ENCODE data around the gene TNS1.

TNS1 gene

GRCh38 chr2:217979151-217979811 is 23.5 kb downstream of the TNS1 start:
- no peak for DNase-seq

DNA sequence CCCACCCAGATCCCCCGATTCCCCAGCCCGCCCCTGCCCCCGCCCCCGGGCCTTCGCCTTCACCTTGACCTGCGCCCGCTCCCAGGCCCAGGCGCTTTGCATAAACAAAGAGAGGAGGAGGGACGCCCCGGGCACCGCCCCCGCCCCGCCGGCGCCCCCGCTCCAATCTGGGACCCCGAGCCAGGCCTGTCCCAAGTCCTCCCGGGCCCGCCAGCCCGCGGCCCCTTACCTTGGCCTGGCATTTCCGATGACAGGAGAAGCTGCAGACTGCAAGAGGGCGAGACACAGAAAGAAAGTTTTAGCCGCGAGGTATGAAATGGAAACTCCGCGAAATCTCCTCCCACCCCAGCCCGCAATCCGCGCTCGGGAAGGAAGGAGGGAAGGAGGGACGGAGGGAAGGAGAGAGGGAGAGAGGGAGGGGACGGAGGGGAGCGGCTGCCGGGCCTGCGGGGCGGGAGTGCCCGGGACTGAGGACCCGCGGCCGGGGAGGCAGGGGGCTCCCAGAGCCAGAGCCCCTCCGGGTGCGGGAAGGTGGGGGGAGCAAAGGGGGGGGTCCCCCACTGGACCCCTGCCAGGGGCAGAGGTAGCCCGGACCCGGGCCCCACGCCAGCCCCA is 24.2 kb downstream of the TNS1 start:
- DNase-seq, result no peak

DNA sequence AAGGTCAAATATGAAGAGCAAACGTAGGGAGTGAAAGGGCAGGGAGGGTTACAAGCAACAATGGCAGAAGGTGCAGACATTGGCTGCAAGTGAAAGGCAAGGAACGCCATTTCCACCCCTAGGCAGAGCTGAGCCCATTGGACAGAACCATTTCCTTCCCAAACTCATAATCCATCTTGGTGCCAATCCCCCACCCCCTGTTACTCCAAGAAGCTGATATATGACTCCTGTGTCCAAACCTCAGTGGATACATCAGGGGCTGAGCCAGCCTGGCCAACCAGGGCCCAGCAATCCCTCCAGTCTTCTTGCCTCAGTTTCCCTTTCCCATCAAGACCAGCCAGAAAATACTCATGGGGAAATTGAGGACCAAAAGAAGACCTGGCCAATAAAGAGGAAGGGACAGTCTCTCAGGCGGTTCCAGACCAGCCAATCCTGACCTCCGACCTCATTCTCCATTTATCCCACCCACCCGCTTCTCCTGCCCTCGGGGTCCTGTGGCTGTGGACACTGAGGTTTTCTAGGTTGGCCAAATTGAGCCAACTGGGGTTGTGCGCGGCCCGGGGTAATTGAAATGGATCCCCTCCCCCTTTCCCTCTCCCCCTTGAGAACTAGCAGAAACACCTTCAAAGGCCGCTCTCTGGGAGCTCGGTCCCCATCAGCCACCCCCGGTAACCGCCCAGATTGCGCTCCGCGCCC is 24.8 kb downstream of the TNS1 start:
- no peak for DNase-seq

GRCh38 chr2:217976301-217976700 is 26.5 kb downstream of the TNS1 start:
- DNase-seq, result no peak

DNA sequence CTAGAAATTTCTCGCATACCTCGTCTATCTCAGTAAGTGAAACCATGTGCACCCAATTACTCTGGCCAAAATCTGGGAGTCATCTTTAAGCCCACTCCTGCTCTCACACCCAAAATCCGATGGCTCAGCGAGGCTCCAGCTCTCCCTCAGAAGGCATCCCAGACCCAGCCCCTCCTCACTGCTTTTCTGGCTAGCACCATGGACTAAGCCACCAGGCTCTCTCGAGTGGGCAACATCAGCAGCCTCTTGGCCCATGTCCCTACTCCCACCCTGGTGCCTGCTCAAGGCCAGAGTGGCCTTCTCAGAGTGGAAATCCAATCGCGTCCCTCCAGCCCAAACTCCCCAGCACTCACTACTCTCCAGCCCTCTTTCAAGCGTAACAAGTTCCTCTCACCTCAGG is 27.2 kb downstream of the TNS1 start:
- no peak for DNase-seq

DNA sequence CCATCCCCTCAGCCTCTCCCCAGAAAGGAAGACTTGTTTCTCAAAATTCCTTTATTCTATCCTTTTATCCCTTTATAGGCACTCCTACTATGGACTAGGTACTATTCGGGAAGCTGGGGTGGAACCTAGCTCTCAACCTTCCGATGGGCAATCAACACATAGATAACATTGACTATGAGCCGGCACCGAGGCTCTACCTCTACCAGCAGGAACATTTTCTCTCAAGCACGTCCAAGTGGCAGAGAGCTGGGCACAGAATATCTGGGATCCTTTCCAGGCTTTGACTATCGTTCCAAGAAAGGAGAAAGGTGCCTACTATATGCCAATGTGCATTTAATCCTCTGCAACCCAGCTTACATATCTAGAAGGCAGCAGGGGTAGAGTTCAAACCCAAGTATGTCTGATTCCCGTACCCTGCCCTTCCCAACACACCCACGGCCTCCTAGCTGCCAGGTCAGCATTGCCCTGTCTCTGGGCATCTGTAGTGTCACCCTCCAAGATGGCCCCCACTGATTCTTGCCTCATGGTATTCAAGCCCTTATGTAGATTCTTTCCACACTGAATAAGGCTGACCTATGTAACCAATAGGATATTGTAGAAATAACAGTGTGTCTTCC is 28.3 kb downstream of the TNS1 start:
- no peak for DNase-seq

GRCh38 chr2:217973008-217973787 is 29.6 kb downstream of the TNS1 start:
- DNase-seq, result no peak

DNA sequence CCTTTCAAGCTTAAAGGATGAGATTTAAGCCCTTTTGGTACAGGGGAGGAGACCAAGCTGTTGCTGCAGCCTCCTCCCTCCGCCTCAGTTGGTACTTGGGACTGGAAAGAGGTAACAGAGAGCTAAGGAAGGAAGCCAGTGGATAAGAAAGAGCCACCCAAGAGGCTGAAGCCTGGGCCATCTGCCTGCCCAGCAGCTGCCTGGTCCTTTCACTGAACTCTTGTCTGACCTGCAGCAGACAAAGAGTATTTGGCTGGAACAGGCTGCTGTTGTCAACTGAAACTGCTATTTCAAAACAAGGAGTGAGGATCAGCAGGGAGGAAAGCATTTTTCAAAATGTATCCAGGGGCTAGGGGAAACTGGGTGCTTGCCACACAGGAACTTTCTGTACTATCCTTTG is 30.3 kb downstream of the TNS1 start:
- no peak for DNase-seq

DNA sequence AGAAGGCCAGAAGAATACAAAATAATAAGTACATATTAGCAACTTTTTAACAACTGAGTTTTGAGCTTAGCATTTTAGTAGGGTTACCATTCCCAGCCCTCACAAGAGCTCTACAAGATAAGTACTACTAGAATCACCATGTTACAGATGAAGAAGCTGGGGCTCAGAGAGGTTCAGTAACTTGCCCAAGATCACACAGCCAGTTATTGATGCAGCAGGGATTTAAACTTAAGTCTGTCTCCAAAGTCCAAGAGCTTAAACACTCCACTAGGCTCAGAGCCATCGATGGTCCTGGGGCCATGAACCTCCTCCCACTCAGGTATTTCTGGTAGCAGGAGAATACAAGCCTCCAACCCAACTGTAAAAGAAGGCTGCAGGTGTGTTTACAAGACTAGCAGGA is 30.8 kb downstream of the TNS1 start:
- DNase-seq, result no peak

DNA sequence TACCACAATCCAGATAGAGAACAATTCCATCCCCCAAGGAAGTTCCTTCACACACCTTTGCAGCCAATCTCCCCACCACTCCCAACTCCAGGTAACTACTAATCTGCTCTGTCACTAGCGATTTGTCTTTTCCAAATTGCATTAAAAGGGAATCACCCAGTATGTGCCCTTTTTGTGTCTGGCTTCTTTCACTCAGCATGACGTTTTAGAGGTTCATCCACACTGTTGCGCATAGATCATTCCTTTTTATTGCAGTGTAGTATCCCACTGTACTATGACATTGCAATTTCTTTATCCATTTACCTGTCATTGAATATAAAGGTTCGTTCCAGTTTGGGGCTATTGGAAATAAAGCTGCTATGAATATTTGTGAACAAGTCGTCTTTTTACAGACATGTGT is 31.6 kb downstream of the TNS1 start:
- DNase-seq, result no peak

DNA sequence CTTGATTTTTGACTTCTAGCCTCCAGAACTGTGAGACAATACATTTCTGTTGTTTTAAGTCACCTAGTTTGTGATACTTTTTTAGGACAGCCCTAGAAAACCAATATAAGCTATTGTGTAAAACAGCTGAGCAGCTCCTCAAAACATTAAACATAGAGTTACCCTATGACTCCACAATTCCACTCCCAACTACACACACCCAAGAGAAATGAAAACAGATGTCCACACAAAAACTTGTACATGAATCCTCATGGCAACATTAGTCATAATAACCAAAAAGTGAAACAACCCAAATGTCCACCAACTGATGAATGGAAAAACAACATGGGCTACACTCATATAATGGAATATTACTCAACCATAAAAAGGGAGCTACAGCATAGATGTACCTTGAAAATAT is 32.6 kb downstream of the TNS1 start:
- no peak for DNase-seq

- no peak for DNase-seq
Observed at GRCh38 chr2:217969588-217969987, 33.2 kb downstream of the TNS1 start.

DNA sequence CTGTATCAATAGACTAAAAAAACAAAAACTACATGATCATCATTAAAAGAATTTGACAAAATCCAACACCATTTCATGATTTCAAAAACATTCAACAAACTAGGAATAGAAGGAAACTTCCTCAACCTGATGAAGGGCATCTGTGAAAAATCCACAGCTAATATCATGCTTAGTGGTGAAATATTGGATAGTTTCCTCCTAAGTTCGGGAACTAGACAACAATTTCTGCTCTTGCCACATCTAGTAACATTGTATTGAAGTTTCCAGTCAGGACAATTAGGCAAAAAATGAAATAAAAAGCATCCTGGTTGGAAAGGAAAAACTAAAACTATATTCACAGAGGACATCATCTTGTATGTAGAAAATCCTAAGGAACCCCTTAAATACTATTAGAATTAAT is 34.8 kb downstream of the TNS1 start:
- DNase-seq, result no peak

- no peak for DNase-seq
Observed at GRCh38 chr2:217966423-217967070, 36.2 kb downstream of the TNS1 start.

DNA sequence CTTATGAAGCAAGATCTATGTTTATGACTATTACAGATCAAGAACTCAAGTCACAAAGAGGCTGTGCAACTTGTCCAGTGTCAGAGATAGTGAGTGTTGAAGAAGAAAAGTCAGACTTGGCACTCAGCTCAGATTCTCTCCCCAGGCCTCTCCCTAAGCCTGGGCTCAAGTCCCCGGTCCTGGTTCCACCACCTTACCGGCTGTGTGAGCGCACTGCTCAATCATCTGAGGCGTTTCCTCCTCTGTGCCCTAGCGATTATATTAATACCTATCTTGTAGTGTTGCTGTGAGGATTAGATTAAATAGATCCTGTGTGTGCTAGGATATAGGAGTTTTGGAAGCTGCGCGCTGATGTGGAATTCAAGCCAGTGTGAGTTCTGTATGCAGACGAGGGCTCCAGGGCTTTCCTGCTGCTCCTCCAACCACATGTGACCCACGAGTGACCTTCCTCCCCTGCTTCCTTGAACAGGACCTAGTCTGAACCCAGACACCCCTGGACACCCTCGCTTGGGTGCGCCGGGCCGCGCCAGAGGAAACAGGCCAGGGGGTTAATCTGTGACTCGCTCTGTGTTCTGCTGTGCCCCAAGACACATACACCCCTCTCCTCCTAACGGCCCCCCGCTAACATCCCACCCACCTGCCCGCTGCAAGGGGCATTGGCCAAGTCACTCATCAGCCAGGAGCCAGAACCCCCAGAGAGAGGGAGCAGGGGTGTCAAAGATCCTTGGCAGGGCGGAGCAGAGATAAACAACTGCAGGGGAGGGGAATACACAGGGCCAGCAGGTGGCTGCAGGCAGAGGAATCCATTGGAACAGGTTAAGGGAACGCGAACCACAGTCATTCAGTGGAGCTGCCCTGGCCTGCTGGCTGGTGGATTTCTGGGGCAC is 38.3 kb downstream of the TNS1 start:
- DNase-seq, result no peak

DNA sequence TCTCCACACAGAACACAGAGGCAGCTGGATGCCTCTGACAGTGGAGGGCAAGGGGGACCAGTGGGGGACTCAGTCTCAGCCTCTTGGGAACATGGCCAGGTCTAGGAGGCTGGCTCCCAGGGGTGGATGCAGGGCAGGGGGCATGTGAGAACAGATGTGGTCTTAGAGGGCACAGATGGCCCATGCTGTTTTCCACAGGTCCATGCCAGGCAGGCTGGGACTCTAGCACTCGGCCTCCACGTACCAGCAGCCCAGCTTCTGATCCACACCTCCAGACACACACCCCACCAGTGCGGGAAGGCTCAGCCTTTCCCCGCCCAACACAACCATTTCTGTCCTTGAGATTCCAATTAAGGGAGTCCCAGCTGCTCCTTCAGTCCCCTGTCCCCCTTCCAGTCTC is 42.4 kb downstream of the TNS1 start:
- no peak for DNase-seq

- no peak for DNase-seq
Observed at GRCh38 chr2:217959723-217960122, 43.1 kb downstream of the TNS1 start.

- DNase-seq, result no peak
Observed at GRCh38 chr2:217958884-217959225, 43.9 kb downstream of the TNS1 start.

- no peak for DNase-seq
Observed at GRCh38 chr2:217958206-217958883, 44.5 kb downstream of the TNS1 start.

- no peak for DNase-seq
Observed at GRCh38 chr2:217956586-217957457, 46.0 kb downstream of the TNS1 start.

Measured in Kasumi-1 (cell line).